OCI-M2 (cell line): ENCODE measurements around the gene FER.
A peak's percentile ranks its signal among the peaks of the same experiment; 100 is the strongest.
"Not testable (repeated sequence)": the region's sequence is repeated elsewhere in the genome, so short reads cannot be mapped to it uniquely, and the experiment has no call there.

ENCODE experiments used
- DNase-seq: peaks from one replicate; lab custom pipeline; 2025; ENCODE audit not compliant: unreplicated experiment; lab: John Stamatoyannopoulos, UW

FER gene

DNA sequence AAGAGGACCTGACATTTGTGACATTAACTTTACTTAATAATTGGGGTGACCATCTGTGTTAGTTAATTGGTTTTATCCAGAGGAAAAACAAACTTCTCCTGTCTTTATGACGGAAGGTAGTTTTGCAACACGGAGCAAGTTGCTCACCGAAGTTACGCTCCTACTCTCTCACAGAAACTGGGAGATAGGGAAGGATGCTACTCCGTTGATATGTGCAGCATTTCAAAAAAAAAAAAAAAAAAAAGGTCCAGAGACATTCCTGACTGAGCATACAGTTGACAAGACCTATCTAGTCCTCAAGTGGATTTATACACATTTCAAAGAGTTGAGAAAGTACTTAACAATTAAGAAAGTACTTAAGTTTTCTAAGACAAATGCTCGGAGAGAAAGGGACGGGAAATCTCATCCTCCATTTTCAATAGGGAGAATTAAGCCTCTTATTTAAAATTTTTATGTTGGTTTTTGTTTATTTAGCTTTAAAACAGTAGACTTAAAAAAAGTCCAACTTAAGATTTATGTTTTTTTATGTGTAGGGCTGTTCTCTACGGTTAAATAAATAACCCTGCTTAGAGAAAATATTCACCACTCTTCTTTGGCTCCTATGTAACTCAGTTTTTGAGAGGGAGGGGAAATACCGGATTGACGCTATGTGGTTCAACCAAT, 455 bp upstream of the FER start:
- no peak for DNase-seq

GRCh38 chr5:108748401-108749127, 867 bp downstream of the FER start:
- DNase-seq = peak; percentile 56

GRCh38 chr5:108749128-108749861, 1.6 kb downstream of the FER start:
- DNase-seq = no peak

- DNase-seq = no peak
Observed at GRCh38 chr5:108753331-108753730, 5.6 kb downstream of the FER start.

GRCh38 chr5:108753877-108754276, 6.2 kb downstream of the FER start:
- no peak for DNase-seq

DNA sequence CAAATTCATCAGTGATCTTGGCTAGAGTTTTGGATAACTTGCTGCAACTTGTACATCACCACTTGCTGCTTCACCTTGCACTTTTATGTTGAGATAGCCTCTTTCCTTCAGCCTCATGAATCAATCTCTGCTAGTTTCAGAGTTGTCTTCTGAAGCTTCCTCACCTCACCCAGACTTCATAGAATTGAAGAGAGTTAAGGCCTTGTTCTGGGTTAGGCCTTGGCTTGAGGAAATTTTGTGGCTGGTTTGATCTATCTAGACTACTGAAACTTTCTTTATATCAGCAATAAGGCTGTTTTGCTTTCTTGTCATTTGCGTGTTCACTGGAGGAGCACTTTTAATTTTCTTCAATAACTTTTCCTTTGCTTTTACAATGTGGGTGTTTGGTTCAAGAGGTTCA, 12.8 kb downstream of the FER start:
- no peak for DNase-seq

- DNase-seq = no peak
Observed at GRCh38 chr5:108762660-108763059, 15.0 kb downstream of the FER start.

DNA sequence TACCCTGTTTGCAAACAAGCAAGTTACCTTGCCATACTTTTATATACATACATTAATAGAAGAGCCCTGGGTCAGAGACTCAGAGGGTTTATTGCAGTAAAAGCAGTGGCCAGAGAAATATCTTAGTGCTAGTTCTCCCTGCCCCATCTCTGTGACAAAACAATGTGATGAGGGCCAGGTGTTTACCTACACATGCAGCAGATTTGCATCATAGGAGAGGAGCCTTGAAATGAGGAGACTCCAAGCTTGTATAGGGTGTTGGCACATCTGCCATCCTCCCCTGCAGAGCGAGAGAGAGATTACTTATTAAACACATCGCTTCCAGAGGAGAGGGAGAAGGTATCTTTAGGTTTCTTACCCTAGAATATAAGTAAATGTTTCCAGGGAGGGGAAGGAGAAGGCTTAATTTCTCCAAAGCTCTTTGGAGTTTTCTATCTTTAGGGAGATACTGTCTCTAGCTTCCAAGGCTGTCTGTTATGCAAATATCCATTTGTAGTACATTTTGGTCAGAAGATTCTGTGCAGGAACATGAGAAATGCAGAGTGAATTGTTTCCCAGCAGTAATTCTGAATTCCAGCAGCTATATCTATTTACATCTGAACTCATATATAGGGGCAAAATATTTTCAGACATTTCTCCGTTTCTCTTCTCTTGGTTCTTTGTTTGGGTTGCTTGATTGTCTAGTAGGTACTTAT, 15.7 kb downstream of the FER start:
- no peak for DNase-seq

DNA sequence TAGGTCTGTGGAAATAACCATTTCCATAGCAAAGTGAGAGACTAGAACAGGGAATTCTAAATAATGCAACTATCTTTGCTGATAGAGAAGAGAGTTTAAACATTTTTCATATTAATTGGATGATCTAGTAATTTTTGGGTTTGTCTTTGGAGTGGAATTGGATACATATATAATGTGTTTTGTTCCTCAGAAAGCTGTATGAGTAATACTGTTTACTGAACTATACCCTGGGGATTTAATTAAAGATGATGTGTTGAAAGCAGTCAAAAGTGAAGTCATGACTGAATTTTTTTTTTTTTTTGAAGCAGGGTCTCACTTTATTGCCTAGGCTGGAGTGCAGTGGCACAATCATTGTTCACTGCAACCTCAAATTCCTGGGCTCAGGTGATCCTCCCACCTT, 17.9 kb downstream of the FER start:
- DNase-seq = no peak

DNA sequence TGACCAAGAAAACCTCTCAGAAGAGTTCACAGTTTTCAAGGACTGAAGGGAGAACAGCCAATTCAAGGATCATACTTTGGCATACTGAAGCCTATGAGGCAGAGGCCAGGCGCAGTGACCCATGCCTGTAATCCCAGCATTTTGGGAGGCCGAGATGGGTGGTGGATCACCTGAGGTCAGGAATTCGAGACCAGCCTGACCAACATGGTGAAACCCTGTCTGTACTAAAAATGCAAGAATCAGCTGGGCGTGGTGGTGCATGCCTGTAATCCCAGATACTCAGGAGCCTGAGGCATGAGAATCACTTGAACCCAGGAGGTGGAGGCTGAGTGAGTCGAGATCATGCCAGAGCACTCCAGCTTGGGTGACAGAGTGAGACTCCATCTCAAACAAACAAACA, 19.2 kb downstream of the FER start:
- not testable (repeated sequence) for DNase-seq

DNA sequence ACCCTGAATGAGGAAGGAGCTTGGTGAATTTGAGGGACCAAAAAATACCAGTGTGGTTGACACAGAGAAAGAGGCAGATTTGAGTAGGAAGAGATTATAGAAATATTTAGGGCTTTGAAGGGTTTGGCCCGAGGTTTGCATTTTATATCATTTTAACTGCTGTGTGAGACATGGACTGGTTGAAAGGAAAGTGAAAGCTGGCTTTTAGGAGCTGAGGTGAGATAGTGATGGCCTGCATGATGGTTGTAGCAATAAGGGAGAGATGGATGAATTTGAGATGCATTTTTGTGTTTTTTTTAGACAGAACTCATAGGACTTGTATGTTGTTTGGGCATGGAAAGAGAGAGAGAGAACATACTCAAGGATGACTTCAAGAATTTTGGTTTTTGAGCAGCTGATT, 21.7 kb downstream of the FER start:
- no peak for DNase-seq

DNA sequence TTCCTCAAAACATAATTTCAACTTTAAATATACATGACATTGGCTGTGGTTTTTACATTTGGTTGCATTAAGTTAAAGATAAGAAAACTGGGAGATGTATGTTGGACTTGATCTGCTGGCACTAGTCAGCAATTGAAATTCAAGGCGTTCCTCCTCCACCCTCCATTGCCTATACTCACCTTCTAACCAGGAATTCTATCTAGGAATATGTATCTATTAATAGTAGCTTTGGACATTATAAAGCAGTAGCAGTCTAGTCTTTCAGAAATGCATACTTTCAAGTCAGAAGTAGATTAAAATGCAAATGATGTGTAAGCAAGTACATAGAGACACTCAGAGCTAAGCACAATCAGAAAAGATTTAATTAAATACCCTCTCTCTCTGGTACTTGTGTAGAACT, 24.9 kb downstream of the FER start:
- DNase-seq = no peak

DNA sequence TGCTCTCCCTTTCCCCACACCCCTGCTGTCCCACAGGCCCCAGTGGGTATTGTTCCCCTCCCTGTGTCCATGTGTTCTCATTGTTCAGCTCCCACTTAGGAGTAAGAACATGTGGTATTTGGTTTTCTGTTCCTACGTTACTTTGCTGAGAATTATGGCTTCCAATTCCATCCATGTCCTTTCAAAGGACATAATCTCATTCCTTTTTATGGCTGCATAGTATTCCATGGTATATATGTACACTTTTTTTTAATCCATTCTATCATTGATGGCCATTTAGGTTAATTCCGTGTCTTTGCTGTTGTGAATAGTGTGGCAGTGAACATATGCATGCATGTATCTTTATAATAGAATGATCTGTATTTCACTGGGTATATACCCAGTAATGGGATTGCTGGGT, 25.6 kb downstream of the FER start:
- DNase-seq = no peak

GRCh38 chr5:108774079-108774478, 26.4 kb downstream of the FER start:
- not testable (repeated sequence) for DNase-seq

DNA sequence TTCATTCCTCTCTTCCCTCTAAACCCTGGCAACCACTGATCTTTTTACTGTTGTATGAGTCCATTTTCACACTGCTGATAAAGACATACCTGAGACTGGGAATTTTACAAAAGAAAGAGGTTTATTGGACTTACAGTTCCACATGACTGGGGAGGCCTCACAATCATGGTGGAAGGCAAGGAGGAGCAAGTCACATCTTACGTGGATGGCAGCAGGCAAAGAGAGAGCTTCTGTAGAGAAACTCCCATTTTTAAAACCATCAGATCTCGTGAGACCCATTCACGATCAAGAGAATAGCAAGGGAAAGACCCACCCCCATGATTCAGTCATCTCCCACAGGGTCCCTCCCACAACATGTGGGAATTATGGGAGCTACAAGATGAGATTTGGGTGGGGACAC, 29.9 kb downstream of the FER start:
- DNase-seq = not testable (repeated sequence)

DNA sequence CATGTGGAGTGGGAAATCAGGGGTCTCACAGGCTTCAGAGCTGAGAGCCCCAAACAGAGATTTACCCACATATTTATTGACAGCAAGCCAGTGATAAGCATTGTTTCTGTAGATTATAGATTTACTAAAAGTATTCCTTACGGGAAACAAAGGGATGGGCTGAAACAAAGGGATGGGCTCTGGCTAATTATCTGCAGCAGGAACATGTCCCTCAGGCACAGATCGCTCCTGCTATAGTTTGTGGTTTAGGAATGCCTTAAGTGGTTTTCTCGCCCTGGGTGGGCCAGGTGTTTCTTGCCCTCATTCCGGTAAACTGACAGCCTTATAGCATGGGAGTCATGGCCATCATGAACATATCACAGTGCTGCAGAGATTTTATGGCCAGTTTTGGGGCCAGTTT, 36.9 kb downstream of the FER start:
- DNase-seq = not testable (repeated sequence)

DNA sequence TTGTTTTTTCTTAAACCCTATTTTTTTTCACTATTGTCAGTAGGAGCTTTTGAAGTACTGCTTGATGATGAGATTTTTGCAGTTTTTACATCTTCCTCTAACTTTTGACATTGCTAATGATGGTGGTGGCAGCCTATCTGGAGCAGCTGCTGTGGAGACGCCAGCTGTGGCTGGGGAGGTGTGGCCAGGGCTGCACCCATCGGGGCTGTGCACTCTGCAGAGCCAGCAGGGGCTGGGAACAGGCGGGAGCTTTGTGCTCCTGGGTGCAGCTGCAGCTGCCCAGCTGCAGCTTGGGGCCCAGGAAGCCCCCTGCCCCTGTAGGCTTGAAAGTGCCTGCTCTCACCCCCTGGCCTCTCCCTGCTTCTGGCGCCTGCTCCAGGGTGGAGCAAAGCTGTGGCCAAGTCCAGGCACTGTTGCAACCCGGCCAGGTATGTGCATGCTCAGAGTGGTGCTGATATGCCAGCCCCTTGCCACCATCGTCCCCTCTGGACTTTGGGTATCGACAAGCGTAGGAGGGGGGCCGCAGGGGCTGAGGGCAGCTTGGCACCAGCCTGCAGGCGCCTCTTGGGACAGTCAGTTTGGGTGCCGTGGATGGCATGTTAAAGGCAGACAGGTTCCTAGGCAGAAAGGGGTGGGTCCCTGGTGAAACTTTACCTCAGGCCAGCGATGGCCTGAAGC, 39.2 kb downstream of the FER start:
- DNase-seq = no peak

- DNase-seq = no peak
Observed at GRCh38 chr5:108788142-108788541, 40.4 kb downstream of the FER start.

- no peak for DNase-seq
Observed at GRCh38 chr5:108793207-108793606, 45.5 kb downstream of the FER start.

DNA sequence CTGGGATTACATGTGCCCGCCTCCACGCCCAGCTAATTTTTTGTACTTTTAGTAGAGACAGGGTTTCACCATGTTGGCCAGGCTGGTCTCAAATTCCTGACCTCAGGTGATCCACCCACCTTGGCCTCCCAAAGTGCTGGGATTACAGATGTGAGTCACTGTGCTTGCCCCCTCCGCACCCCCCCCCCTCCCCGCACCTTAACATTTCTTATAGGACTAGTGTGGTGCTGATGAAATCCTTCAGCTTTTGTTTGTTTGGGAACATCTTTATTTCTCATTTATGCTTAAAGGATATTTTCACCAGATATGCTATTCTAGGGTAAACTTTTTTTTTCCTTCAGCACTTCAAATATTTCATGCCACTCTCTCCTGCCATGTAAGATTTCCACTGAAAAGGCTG, 46.7 kb downstream of the FER start:
- not testable (repeated sequence) for DNase-seq

GRCh38 chr5:108797396-108797795, 49.7 kb downstream of the FER start:
- no peak for DNase-seq
